Measurements from ENCODE around the gene ZBTB7B. TPM values are rescaled to one million over a fixed set of nuclear protein-coding genes. Genes with fewer than 3 reads are reported as not detected.

ZBTB7B gene
- polyA plus RNA-seq, 1 experiment = 8.7 TPM

DNA sequence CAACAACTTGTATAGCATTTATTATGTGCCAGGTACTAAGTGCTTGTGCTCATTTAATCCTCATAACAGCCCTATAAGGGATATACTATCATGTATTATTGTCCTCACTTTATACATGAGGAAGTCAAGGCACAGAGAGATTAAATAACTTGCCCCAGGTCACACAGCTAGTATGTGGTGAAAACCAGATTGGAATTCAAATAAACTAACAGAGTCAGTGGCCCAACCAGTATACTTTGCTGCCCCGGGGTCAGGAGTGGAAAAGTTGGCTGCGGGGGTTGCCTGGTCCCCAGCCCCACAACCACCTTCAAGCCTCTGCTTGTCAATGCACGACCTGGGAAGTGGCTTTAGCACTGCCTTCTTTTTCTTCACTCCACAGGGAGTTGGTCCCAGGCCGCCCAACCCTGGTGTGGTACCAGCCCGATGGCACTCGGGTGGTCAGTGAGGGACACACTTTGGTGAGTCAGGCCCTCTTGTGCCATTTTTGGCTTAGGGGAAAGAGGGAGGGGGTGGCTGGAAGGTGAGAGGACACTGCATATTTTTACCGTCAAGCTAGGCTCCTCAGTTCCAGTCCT lies 51.0 kb downstream of the ZBTB7B start:
- no peak overlapping the region for H3K27ac ChIP-seq (ENCODE audit: low read depth, low read length)
- TF ChIP-seq CTCF (IDR thresholded peaks at IDR 0.05; ENCODE audit: low read depth, low read length) = no peak
- CTCF ChIA-PET = interaction anchor here (1.0 to 4.9 kb wide), 6 partner anchors 7 to 506 kb away, joined by 3 to 19 read pairs (median 8); partner anchors contain the start of gene PBXIP1
- H3K27me3 ChIP-seq (ENCODE audit: control insufficient read depth, insufficient read depth, low read length) = no peaks in the 10 kb centered on the region
- no peaks in the 10 kb centered on the region; the same call in 1 of the 2 replicates for H3K9me3 ChIP-seq (ENCODE audit: control insufficient read depth, insufficient read depth, low read length)
- H3K4me3 ChIP-seq (ENCODE audit: low read depth, low read length) = no peak overlapping the region
- no peak for DNase-seq (ENCODE audit: low read depth, low spot score)
- POLR2A ChIA-PET = no interaction called here

GRCh38 chr1:155057104-155057503 lies 54.5 kb downstream of the ZBTB7B start:
- Histone ChIP-seq H3K27ac (ENCODE audit: low read depth, low read length) (no peak overlapping the region), H3K27me3 (ENCODE audit: control insufficient read depth, insufficient read depth, low read length) (no peaks in the 10 kb centered on the region), H3K9me3 (ENCODE audit: control insufficient read depth, insufficient read depth, low read length) (no peaks in the 10 kb centered on the region; the same call in 1 of the 2 replicates), H3K4me3 (ENCODE audit: low read depth, low read length) (no peak overlapping the region)
- no peak for DNase-seq (ENCODE audit: low read depth, low spot score)
- ChIA-PET CTCF (no interaction called here), POLR2A (no interaction called here)
- no peak for TF ChIP-seq CTCF (IDR thresholded peaks at IDR 0.05; ENCODE audit: low read depth, low read length)

- Histone ChIP-seq H3K9me3 (ENCODE audit: control insufficient read depth, insufficient read depth, low read length) (no peaks in the 10 kb centered on the region; the same call in 1 of the 2 replicates), H3K27ac (ENCODE audit: low read depth, low read length) (no peak overlapping the region), H3K27me3 (ENCODE audit: control insufficient read depth, insufficient read depth, low read length) (no peaks in the 10 kb centered on the region), H3K4me3 (ENCODE audit: low read depth, low read length) (no peak overlapping the region)
- 0 out of 2 replicates have a peak, but pooled peaks have one; percentile 14 for TF ChIP-seq CTCF (IDR thresholded peaks at IDR 0.05; ENCODE audit: low read depth, low read length)
- CTCF ChIA-PET = interaction anchor here (0.6 to 4.6 kb wide), 3 partner anchors 28 to 153 kb away, joined by 3 to 27 read pairs (median 4); no protein-coding TSS in a partner anchor
- DNase-seq (ENCODE audit: low read depth, low spot score) = no peak
- POLR2A ChIA-PET = no interaction called here
Observed at GRCh38 chr1:155057788-155058211, 55.2 kb downstream of the ZBTB7B start.

DNA sequence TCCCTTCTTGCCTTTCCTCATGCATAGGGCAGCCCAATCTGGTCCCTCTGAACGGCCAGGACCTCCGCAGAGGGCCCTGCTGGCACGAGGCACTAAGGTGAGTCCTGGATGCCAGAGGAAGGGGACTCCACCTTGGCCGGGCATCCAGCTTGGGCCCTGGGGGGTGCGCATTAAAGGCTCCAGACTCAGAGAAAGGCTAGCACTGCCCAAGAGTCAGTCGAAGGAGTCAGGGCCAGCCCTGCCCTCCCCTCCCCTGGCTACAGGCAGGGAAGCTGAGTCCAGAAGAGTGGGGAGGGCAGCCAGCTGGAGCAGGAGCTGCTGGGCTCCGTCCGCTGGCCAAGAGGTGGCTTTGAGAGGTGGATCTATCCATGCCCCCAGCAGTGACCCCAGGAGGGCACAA lies 58.1 kb downstream of the ZBTB7B start:
- CTCF ChIA-PET = interaction anchor here (0.6 to 4.6 kb wide), 11 partner anchors 9 to 581 kb away, joined by 3 to 29 read pairs (median 6); partner anchors contain the start of genes ADAM15, PBXIP1 and PMVK
- no peak for TF ChIP-seq CTCF (IDR thresholded peaks at IDR 0.05; ENCODE audit: low read depth, low read length)
- DNase-seq (ENCODE audit: low read depth, low spot score) = no peak
- POLR2A ChIA-PET = no interaction called here
- Histone ChIP-seq H3K27me3 (ENCODE audit: control insufficient read depth, insufficient read depth, low read length) (no peaks in the 10 kb centered on the region), H3K9me3 (ENCODE audit: control insufficient read depth, insufficient read depth, low read length) (no peaks in the 10 kb centered on the region; the same call in 1 of the 2 replicates), H3K27ac (ENCODE audit: low read depth, low read length) (no peak overlapping the region), H3K4me3 (ENCODE audit: low read depth, low read length) (no peak overlapping the region)

DNA sequence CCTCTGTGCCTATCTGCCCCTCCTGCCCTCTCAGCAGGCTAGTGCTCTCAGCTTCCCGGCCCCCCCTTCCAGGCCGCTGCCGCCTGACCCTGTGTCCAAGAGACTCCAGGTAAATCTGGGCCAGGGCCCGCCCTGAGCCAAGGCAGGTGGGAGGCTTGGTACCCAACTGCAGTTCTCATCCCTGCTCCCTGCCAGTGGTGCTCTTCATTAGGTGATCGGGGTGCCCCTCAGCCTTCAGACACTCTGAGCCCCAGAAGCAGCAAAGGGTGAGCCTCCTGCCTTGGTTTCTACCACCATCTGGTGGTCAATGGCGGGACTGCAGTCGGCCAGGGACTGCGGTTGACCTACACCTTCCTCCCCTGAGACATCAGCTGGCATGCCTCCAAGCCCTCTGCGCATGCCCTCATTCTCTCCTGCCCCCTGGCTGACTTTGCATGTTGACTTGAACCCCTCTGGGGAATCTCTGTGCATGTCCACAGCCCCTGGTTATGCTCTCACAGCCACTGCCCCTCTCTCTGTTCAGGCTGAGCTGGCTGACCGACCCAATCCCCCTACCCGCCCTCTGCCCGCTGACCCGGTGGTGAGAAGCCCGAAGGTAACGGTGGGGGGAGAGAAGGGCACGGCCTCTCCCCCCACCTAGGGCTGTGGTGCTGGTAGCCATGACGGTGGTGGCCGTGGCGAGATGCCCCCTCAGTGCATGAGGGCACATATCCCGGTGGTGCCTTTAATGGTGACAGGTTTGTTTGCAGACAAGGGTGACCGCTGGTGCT lies 59.0 kb downstream of the ZBTB7B start:
- peak; percentile 98 for TF ChIP-seq CTCF (IDR thresholded peaks at IDR 0.05; ENCODE audit: low read depth, low read length)
- DNase-seq (ENCODE audit: low read depth, low spot score) = peak; percentile 55
- Histone ChIP-seq H3K27ac (ENCODE audit: low read depth, low read length) (no peak overlapping the region), H3K4me3 (ENCODE audit: low read depth, low read length) (no peak overlapping the region), H3K27me3 (ENCODE audit: control insufficient read depth, insufficient read depth, low read length) (no peaks in the 10 kb centered on the region), H3K9me3 (ENCODE audit: control insufficient read depth, insufficient read depth, low read length) (no peaks in the 10 kb centered on the region; the same call in 1 of the 2 replicates)
- ChIA-PET POLR2A (no interaction called here), CTCF (interaction anchor here (0.6 to 4.6 kb wide), 16 partner anchors 10 to 582 kb away, joined by 3 to 29 read pairs (median 4); partner anchors contain the start of genes ADAM15, PBXIP1 and PMVK)

All from AG04450 (cell line).